Type B pancreatic cell (in vitro differentiated cells): Measurements from ENCODE around the gene CASKIN1. TPM values are rescaled to one million over a fixed set of nuclear protein-coding genes. Genes with fewer than 3 reads are reported as not detected.

Source experiments
- DNase-seq: peaks from one replicate; pipeline ENCODE4 v3.0.0; 2021; ENCODE audit warnings: mixed read lengths; ENCODE audit not compliant: unreplicated experiment; ENCODE audit errors: extremely low spot score
- H3K27ac Mint-ChIP-seq: 2 replicates; pipeline ENCODE4 v1.8.0; 2021; ENCODE audit warnings: mild to moderate bottlenecking, mixed read lengths
- H3K27me3 Mint-ChIP-seq: 2 replicates; pipeline ENCODE4 v1.8.0; 2021; ENCODE audit warnings: mixed read lengths
- H3K36me3 Mint-ChIP-seq: 2 replicates; pipeline ENCODE4 v1.8.0; 2021; ENCODE audit warnings: mixed read lengths
- H3K4me1 Mint-ChIP-seq: one replicate; pipeline ENCODE4 v1.8.0; 2021; ENCODE audit warnings: mixed read lengths; ENCODE audit not compliant: unreplicated experiment
- H3K4me3 Mint-ChIP-seq: 2 replicates; pipeline ENCODE4 v1.8.0; 2021; ENCODE audit warnings: mild to moderate bottlenecking, mixed read lengths
- H3K9me3 Mint-ChIP-seq: 2 replicates; pipeline ENCODE4 v1.8.0; 2021; ENCODE audit warnings: mixed read lengths
- total RNA-seq: library from RNA; stranded (reverse); gene quantifications from 2 replicates; pipeline ENCODE4 v1.2.1, GENCODE V29; 2021; ENCODE audit warnings: low replicate concordance
- TF ChIP-seq, protein P1 (sequence below): fragments of 200-600 bp; sonication (generic); conservative IDR thresholded peaks from 2 replicates; pipeline ENCODE4 v1.5.0; 2021; ENCODE audit warnings: antibody characterized with exemption, mild to moderate bottlenecking

The CASKIN1 gene
- total RNA-seq, 1 donor from 2014 or later: 6.3 TPM

DNA sequence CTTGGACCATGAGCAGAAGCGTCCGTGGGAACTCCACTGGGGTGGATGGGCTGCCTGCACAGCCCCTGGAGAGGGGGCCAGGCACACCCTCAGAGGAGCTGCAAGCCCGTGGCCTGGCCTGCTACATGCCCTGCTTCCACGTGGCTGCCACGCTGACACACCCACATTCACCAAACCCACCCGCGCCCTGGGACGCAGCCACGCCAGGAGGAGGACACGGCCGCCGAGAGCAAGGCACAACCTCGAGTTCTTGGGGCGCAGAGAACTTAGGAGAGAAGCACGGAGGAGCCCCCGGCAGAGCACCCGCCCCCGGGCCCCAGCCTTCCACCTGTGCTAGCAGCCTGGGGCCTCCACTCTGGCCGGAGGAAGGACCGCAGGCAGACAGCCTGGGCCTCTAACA is 18.8 kb downstream of the CASKIN1 start:
- DNase-seq: no peak
- no peak overlapping the region for H3K27ac Mint-ChIP-seq
- TF ChIP-seq, protein P1, sequence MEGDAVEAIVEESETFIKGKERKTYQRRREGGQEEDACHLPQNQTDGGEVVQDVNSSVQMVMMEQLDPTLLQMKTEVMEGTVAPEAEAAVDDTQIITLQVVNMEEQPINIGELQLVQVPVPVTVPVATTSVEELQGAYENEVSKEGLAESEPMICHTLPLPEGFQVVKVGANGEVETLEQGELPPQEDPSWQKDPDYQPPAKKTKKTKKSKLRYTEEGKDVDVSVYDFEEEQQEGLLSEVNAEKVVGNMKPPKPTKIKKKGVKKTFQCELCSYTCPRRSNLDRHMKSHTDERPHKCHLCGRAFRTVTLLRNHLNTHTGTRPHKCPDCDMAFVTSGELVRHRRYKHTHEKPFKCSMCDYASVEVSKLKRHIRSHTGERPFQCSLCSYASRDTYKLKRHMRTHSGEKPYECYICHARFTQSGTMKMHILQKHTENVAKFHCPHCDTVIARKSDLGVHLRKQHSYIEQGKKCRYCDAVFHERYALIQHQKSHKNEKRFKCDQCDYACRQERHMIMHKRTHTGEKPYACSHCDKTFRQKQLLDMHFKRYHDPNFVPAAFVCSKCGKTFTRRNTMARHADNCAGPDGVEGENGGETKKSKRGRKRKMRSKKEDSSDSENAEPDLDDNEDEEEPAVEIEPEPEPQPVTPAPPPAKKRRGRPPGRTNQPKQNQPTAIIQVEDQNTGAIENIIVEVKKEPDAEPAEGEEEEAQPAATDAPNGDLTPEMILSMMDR: no peak
- H3K4me3 Mint-ChIP-seq: no peak overlapping the region
- peaks cover 3% of the 10 kb centered on the region for H3K4me1 Mint-ChIP-seq
- H3K27me3 Mint-ChIP-seq: no peaks in the 10 kb centered on the region
- peaks cover 4% of the 10 kb centered on the region for H3K36me3 Mint-ChIP-seq
- no peaks in the 10 kb centered on the region for H3K9me3 Mint-ChIP-seq

DNA sequence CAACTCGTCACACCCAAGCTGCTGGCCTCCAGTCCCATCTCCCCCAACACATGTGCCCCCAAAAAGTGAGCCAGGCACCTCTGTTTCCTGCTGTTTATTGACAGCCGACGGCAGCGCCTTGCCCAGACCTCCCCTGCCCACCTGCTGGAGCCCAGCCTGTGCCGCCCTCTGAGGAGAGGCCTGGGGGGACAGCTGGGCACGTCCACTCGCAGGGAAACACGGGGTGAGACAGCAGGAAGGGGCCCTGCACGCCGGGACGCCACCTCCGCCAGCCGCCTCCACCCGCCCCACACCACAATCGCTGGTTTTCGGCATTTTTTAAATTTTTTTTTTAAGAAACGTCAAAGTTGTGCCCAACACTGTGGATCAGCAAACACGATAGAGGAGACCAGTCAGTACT is 19.3 kb downstream of the CASKIN1 start:
- DNase-seq: no peak
- Mint-ChIP-seq H3K27ac (no peak overlapping the region), H3K4me1 (peaks cover 3% of the 10 kb centered on the region), H3K9me3 (no peaks in the 10 kb centered on the region), H3K27me3 (no peaks in the 10 kb centered on the region), H3K36me3 (peaks cover 4% of the 10 kb centered on the region), H3K4me3 (no peak overlapping the region)
- TF ChIP-seq, protein P1: no peak

DNA sequence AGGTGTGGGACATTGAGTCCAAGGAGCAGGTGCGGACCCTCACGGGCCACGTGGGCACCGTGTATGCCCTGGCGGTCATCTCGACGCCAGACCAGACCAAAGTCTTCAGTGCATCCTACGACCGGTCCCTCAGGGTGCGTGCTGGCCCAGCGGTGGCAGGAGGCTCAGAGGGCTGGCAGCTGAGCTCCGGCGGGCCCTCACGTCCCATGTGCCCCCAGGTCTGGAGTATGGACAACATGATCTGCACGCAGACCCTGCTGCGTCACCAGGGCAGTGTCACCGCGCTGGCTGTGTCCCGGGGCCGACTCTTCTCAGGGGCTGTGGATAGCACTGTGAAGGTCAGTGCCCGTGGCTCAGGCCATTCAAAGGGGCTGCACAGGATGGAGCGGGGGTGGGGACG is 20.4 kb downstream of the CASKIN1 start:
- DNase-seq: no peak
- H3K9me3 Mint-ChIP-seq: no peaks in the 10 kb centered on the region
- no peaks in the 10 kb centered on the region for H3K27me3 Mint-ChIP-seq
- peaks cover 4% of the 10 kb centered on the region for H3K36me3 Mint-ChIP-seq
- H3K4me3 Mint-ChIP-seq: no peak overlapping the region
- no peak overlapping the region for H3K27ac Mint-ChIP-seq
- TF ChIP-seq, protein P1: no peak
- no peaks in the 10 kb centered on the region for H3K4me1 Mint-ChIP-seq

DNA sequence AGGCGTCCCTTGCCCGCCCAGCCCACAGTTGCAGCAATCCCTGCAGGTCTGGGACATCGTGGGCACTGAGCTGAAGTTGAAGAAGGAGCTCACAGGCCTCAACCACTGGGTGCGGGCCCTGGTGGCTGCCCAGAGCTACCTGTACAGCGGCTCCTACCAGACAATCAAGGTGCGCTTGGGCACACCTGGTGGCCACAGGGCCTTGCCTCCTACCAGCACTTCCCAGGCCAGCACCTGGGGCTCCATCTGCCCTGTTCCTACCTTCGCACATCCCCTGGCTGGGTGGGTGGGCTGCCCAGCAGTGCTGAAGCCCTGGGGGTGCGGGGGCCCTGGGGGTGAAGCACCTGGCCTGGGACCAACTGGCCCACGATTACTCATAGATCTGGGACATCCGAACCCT is 21.0 kb downstream of the CASKIN1 start:
- no peak overlapping the region for H3K27ac Mint-ChIP-seq
- no peaks in the 10 kb centered on the region for H3K9me3 Mint-ChIP-seq
- H3K27me3 Mint-ChIP-seq: no peaks in the 10 kb centered on the region
- TF ChIP-seq, protein P1: no peak
- H3K4me1 Mint-ChIP-seq: no peaks in the 10 kb centered on the region
- no peak overlapping the region for H3K4me3 Mint-ChIP-seq
- DNase-seq: no peak
- peaks cover 4% of the 10 kb centered on the region for H3K36me3 Mint-ChIP-seq

DNA sequence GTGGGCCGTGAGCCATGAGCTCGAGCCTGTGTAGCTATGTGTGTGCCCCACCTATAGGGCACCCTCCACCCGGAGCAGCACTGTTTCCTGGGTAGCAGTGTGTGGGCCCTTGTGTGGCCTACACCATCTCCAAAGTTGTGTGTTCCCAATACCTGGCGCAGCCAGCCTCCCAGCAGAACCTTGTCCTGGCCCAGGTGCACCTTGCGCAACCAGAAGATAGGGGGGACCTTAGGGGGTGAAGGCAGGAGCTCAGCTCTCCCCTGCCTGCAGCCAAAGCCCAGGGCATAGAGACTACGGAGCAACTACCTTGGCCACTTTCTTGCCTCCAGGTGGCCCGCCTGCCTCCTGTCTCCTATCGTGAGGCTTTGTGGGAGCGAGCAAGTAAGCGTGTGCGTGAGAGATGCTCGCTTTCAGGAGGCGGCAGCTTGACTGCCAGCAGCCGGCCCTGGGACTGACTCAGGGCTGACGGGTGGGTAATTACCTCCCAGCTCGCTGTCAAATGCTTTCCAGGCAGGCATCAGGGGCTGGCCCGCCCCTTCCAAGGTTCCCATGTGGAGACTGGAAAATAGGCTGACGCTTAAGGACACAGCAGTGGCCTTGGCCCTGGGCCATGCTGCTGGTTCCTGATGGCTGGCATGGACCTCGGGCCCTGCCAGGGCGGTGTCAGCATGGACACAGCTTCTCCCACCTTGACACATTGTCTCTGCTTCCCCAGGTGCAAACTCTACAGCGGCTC is 21.8 kb downstream of the CASKIN1 start:
- TF ChIP-seq, protein P1: no peak

More for the DNA sequence above, 21.8 kb downstream of the CASKIN1 start:
- Mint-ChIP-seq H3K36me3 (peaks cover 4% of the 10 kb centered on the region), H3K27me3 (no peaks in the 10 kb centered on the region), H3K4me3 (no peak overlapping the region), H3K9me3 (no peaks in the 10 kb centered on the region), H3K4me1 (no peaks in the 10 kb centered on the region), H3K27ac (no peak overlapping the region)
- no peak for DNase-seq
